ENCODE data around the gene RAP1A.
A peak's percentile ranks its signal among the peaks of the same experiment; 100 is the strongest.

RAP1A gene

GRCh38 chr1:111754984-111755330, 135.4 kb downstream of the RAP1A start:
- peaks cover 25% of the 10 kb centered on the region for H4K20me1 ChIP-seq (ENCODE audit: insufficient read depth, low read length, poor library complexity, severe bottlenecking)
- peaks cover 33% of the 10 kb centered on the region for H3K4me1 ChIP-seq (ENCODE audit: insufficient read depth, low read length, poor library complexity, severe bottlenecking)
- no peak for TF ChIP-seq EZH2phosphoT487 (IDR thresholded peaks at IDR 0.05; ENCODE audit: borderline replicate concordance)
- no peak for TF ChIP-seq CTCF (conservative IDR thresholded peaks at IDR 0.05; ENCODE audit: low read length)
- H3K9me2 ChIP-seq (replicated peaks; ENCODE audit: low read depth, low read length): no peaks in the 10 kb centered on the region
- peak overlapping the region; percentile 97 for H3K9ac ChIP-seq (ENCODE audit: low read depth, low read length, poor library complexity, severe bottlenecking)
- no peaks in the 10 kb centered on the region for H3K27me3 ChIP-seq (ENCODE audit: insufficient read depth, low read length, poor library complexity, severe bottlenecking)
- peak overlapping the region; percentile 92 for H2AFZ ChIP-seq (ENCODE audit: low read length)
- H3K9me3 ChIP-seq (ENCODE audit: insufficient read depth, low read depth, low read length): no peaks in the 10 kb centered on the region
- H3K36me3 ChIP-seq (ENCODE audit: insufficient read depth, low read length): peaks cover under 1% of the 10 kb centered on the region; the same call in 1 of the 2 replicates
- H3K4me3 ChIP-seq (ENCODE audit: low read length, poor library complexity, severe bottlenecking): peak overlapping the region; percentile 95
- H3F3A ChIP-seq (ENCODE audit: low read depth): no peaks in the 10 kb centered on the region
- H3K79me2 ChIP-seq (ENCODE audit: insufficient read depth, low read length): peaks cover 50% of the 10 kb centered on the region
- peak overlapping the region; percentile 74 for H3K4me2 ChIP-seq (ENCODE audit: low read depth, low read length, poor library complexity, severe bottlenecking)

GRCh38 chr1:111755331-111756123, 135.9 kb downstream of the RAP1A start, which contains the start of gene DDX20:
Gene DDX20, plus strand, starts transcription at chr1:111755901. Its CDS starts 24 bp downstream, at chr1:111755925.
- Histone ChIP-seq H2AFZ (ENCODE audit: low read length) (peak within 1 kb of the TSS; percentile 92), H3K4me3 (ENCODE audit: low read length, poor library complexity, severe bottlenecking) (peak within 1 kb of the TSS; percentile 95), H3K9me3 (ENCODE audit: insufficient read depth, low read depth, low read length) (no peaks in the 10 kb centered on the region), H4K20me1 (ENCODE audit: insufficient read depth, low read length, poor library complexity, severe bottlenecking) (peaks cover 25% of the 10 kb centered on the region), H3F3A (ENCODE audit: low read depth) (no peaks in the 10 kb centered on the region), H3K36me3 (ENCODE audit: insufficient read depth, low read length) (peaks cover 6% of the 10 kb centered on the region; the same call in 1 of the 2 replicates), H3K27me3 (ENCODE audit: insufficient read depth, low read length, poor library complexity, severe bottlenecking) (no peaks in the 10 kb centered on the region), H3K4me2 (ENCODE audit: low read depth, low read length, poor library complexity, severe bottlenecking) (peak within 1 kb of the TSS; percentile 74), H3K79me2 (ENCODE audit: insufficient read depth, low read length) (peaks cover 56% of the 10 kb centered on the region), H3K4me1 (ENCODE audit: insufficient read depth, low read length, poor library complexity, severe bottlenecking) (peaks cover 33% of the 10 kb centered on the region), H3K9me2 (replicated peaks; ENCODE audit: low read depth, low read length) (no peaks in the 10 kb centered on the region), H3K9ac (ENCODE audit: low read depth, low read length, poor library complexity, severe bottlenecking) (peak within 1 kb of the TSS; percentile 97)
- TF ChIP-seq CTCF (conservative IDR thresholded peaks at IDR 0.05; ENCODE audit: low read length) (peak; percentile 93), EZH2phosphoT487 (IDR thresholded peaks at IDR 0.05; ENCODE audit: borderline replicate concordance) (no peak)

- Histone ChIP-seq H4K20me1 (ENCODE audit: insufficient read depth, low read length, poor library complexity, severe bottlenecking) (peaks cover 25% of the 10 kb centered on the region), H3K79me2 (ENCODE audit: insufficient read depth, low read length) (peaks cover 61% of the 10 kb centered on the region), H3K4me1 (ENCODE audit: insufficient read depth, low read length, poor library complexity, severe bottlenecking) (peaks cover 37% of the 10 kb centered on the region), H3K36me3 (ENCODE audit: insufficient read depth, low read length) (peaks cover 12% of the 10 kb centered on the region; the same call in 1 of the 2 replicates), H3K9ac (ENCODE audit: low read depth, low read length, poor library complexity, severe bottlenecking) (peak overlapping the region; percentile 97), H3K27me3 (ENCODE audit: insufficient read depth, low read length, poor library complexity, severe bottlenecking) (no peaks in the 10 kb centered on the region), H3K9me2 (replicated peaks; ENCODE audit: low read depth, low read length) (no peaks in the 10 kb centered on the region), H3K4me2 (ENCODE audit: low read depth, low read length, poor library complexity, severe bottlenecking) (peak overlapping the region; percentile 74), H3K9me3 (ENCODE audit: insufficient read depth, low read depth, low read length) (no peaks in the 10 kb centered on the region), H3K4me3 (ENCODE audit: low read length, poor library complexity, severe bottlenecking) (peak overlapping the region; percentile 95), H3F3A (ENCODE audit: low read depth) (no peaks in the 10 kb centered on the region), H2AFZ (ENCODE audit: low read length) (peak overlapping the region; percentile 92)
- TF ChIP-seq CTCF (conservative IDR thresholded peaks at IDR 0.05; ENCODE audit: low read length): no peak
- no peak for TF ChIP-seq EZH2phosphoT487 (IDR thresholded peaks at IDR 0.05; ENCODE audit: borderline replicate concordance)
Observed at GRCh38 chr1:111756124-111756513, 136.5 kb downstream of the RAP1A start.
